Breast epithelium (tissue), 3 donors: Measurements from ENCODE around the gene ZNF554.

Source experiments
- POLR2A ChIP-seq: fragments of 450-650 bp; IDR thresholded peaks from one replicate; pipeline ENCODE4 v1.6.1; 2016; ENCODE audit warnings: antibody characterized with exemption, mild to moderate bottlenecking, moderate library complexity
- POLR2AphosphoS5 ChIP-seq, 3 donors: sonication (generic); formaldehyde crosslinking; IDR thresholded peaks; one replicate each; pipeline ENCODE4 v1.6.1; 2017; ENCODE audit warnings: antibody characterized with exemption in 3 of 3
- TF ChIP-seq, protein P1 (sequence below), 3 donors: fragments of 450-650 bp; IDR thresholded peaks; one replicate each; pipeline ENCODE4 v1.5.1; 2016 to 2017; ENCODE audit warnings: antibody characterized with exemption in 3 of 3, mild to moderate bottlenecking in 3 of 3, moderate library complexity in 3 of 3

DNA sequence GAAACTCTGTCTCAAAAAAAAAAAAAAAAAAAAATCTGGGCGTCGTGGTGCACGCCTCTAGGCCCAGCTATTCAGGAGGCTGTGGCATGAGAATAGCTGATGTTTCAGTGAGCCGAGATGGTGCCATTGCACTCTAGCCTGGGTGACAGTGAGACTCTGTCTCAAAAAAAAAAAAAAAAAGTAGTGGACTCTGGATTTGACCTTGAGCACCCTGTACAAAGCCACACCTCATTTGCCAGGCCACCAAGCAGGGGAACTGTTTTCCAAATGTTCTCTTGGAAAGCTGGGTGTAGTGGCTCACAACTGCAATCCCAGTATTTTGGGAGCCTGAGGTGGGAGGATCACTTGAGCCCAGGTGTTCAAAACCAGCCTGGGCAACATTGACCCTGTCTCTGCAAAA lies 17.8 kb downstream of the ZNF554 start:
- TF ChIP-seq POLR2AphosphoS5 (IDR thresholded peaks at IDR 0.05) (no peak), POLR2A (no peak)
- TF ChIP-seq, protein P1, sequence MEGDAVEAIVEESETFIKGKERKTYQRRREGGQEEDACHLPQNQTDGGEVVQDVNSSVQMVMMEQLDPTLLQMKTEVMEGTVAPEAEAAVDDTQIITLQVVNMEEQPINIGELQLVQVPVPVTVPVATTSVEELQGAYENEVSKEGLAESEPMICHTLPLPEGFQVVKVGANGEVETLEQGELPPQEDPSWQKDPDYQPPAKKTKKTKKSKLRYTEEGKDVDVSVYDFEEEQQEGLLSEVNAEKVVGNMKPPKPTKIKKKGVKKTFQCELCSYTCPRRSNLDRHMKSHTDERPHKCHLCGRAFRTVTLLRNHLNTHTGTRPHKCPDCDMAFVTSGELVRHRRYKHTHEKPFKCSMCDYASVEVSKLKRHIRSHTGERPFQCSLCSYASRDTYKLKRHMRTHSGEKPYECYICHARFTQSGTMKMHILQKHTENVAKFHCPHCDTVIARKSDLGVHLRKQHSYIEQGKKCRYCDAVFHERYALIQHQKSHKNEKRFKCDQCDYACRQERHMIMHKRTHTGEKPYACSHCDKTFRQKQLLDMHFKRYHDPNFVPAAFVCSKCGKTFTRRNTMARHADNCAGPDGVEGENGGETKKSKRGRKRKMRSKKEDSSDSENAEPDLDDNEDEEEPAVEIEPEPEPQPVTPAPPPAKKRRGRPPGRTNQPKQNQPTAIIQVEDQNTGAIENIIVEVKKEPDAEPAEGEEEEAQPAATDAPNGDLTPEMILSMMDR (IDR thresholded peaks at IDR 0.05) = no peak
